BJ (cell line): ENCODE measurements around the gene IFI44. TPM values are rescaled to one million over a fixed set of nuclear protein-coding genes. Genes with fewer than 3 reads are reported as not detected.
A peak's percentile ranks its signal among the peaks of the same experiment; 100 is the strongest.

ENCODE experiments used
- CTCF ChIA-PET: fragments of 350-600 bp; formaldehyde crosslinking; extraction: SDS; loops from one replicate; lab custom pipeline; 2021; ENCODE audit warnings: antibody characterized with exemption, inconsistent platforms; lab: Yijun Ruan, JAX
- POLR2A ChIA-PET: fragments of 300-600 bp; sonication (Branson Sonifier 250); formaldehyde crosslinking; extraction: SDS; loops from one replicate; lab custom pipeline; 2021; ENCODE audit warnings: antibody characterized with exemption; lab: Charles Lee
- DNase-seq: peaks from one replicate; pipeline ENCODE4 v3.0.0-alpha.2; 2011; ENCODE audit warnings: low read depth
- H3K27me3 ChIP-seq: 2 replicates; pipeline ENCODE4 v1.6.0; 2011; ENCODE audit warnings: low read length; ENCODE audit not compliant: control insufficient read depth, insufficient read depth
- H3K36me3 ChIP-seq: 2 replicates; pipeline ENCODE4 v1.5.1; 2011; ENCODE audit warnings: low read length; ENCODE audit not compliant: control insufficient read depth, insufficient read depth
- H3K4me3 ChIP-seq: 2 replicates; pipeline ENCODE4 v1.5.1; 2011; ENCODE audit warnings: low read depth, mild to moderate bottlenecking, control low read depth, low read length
- CTCF ChIP-seq: IDR thresholded peaks from 2 replicates; pipeline ENCODE4 v1.5.1; 2011; ENCODE audit warnings: low read depth, mild to moderate bottlenecking, control low read depth, inconsistent platforms, low read length, moderate library complexity; ENCODE audit not compliant: insufficient read depth
- polyA plus RNA-seq: library from polyadenylated mRNA; depleted of rRNA; stranded (reverse); fragments of >200 nt; gene quantifications from 2 replicates; pipeline ENCODE4 v1.2.3, GENCODE V29; 2011

Gene IFI44
- polyA plus RNA-seq, 1 experiment, result 2.2 TPM

DNA sequence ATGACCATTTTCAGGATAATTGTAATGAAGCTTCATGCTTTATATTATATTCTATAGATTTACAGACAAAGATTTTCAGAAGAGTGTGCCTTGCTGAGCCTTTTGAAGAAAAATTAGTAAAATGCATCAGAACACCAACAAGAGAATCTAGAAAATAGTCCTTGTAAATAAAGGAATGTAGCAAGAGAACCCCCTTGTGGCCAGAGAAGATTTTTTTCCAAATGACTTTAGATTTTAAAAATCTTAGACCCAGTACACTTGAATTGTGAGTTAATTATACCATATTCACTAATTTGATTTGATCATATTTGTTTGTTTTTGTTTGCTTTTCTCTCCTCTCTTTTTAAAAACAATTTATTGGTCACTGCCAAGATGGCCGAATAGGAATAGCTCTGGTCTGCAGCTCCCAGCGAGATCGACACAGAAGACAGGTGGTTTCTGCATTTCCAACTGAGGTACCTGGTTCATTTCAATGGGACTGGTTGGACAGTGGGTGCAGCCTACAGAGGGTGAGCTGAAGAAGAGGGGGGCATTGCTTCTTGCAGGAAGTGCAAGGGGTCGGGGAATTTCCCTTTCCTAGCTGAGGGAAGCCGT lies 42.2 kb upstream of the IFI44 start:
- ChIA-PET CTCF (interaction anchor here (0.5 to 6.0 kb wide), 30 partner anchors 9 to 746 kb away, joined by 3 to 104 read pairs (median 6); partner anchors contain the start of genes IFI44L and PTGFR), POLR2A (no interaction called here)
- Histone ChIP-seq H3K4me3 (no peak overlapping the region), H3K27me3 (no peaks in the 10 kb centered on the region), H3K36me3 (no peaks in the 10 kb centered on the region)
- TF ChIP-seq CTCF, result peak; percentile 50
- no peak for DNase-seq

DNA sequence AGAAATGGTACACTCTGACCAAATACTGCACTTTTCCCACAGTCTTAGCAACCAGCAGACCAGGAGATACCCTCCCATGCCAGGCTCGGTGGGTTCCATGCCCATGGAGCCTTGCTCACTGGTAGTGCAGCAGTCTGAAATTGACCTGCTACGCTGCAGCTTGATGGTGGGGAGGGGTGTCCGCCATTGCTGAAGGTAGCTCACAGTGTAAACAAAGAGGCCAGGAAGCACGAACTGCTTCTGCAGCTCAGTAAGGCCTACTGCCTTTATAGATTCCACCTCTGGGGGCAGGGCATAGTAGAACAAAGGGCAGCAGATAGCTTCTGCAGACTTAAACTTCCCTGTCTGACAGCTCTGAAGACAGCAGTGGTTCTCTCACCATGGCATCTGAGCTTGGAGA lies 41.7 kb upstream of the IFI44 start:
- CTCF ChIA-PET, result interaction anchor here (0.5 to 6.0 kb wide), 27 partner anchors 9 to 746 kb away, joined by 3 to 104 read pairs (median 5); partner anchors contain the start of genes IFI44L and PTGFR

DNA sequence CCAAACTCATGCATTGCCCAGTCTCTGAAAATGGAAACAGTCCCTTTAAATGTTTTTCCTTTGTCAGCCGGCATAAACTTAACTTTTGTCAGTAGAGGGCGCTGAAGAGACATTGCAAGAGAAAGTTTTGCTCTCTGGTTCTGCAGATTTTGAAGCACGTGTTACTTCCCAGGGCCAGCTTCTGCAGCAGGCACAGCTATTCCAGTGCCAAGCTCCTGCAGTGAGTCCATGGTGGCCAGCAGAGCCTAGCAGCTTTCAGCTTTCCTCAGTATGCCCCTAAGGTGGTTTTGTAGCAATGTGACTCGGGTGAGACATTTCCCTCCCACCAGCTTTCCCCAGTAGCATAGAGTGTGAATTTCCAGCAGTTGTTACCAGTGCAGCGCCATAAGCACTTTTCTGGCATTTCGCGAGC lies 32.0 kb upstream of the IFI44 start:
- H3K36me3 ChIP-seq, result no peaks in the 10 kb centered on the region
- DNase-seq, result peak; percentile 14
- ChIA-PET POLR2A (no interaction called here), CTCF (interaction anchor here (0.5 to 1.7 kb wide), 32 partner anchors 8 to 495 kb away, joined by 3 to 26 read pairs (median 4); no protein-coding TSS in a partner anchor)
- TF ChIP-seq CTCF, result peak; percentile 88
- H3K27me3 ChIP-seq, result no peaks in the 10 kb centered on the region
- H3K4me3 ChIP-seq, result no peak overlapping the region

More for the DNA sequence above, 41.7 kb upstream of the IFI44 start:
- Histone ChIP-seq H3K36me3 (no peaks in the 10 kb centered on the region), H3K27me3 (no peaks in the 10 kb centered on the region), H3K4me3 (no peak overlapping the region)
- DNase-seq, result no peak
- TF ChIP-seq CTCF, result no peak
- POLR2A ChIA-PET, result no interaction called here

DNA sequence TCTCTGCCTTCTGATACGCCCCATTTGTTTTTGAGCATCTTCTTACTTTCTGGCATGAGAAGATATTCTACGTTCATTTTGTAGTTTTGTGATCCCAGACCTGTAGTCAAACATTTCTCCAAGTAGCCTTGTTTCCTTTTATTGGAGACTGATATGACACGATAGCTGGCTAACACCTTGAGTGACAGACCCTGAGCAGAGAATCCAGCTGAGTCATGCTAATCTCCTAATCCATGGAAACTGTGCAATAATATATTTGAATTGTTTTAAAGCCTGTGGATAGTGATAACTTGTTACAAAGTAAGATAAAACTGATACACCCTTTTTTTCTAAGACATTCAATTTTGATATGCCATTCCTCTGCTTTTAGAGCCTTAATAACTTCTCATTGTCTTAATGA lies 30.6 kb upstream of the IFI44 start:
- ChIA-PET CTCF (interaction anchor here (1.5 to 2.5 kb wide), 3 partner anchors 12 to 488 kb away, joined by 6 to 12 read pairs (median 12); no protein-coding TSS in a partner anchor), POLR2A (no interaction called here)
- H3K36me3 ChIP-seq, result no peaks in the 10 kb centered on the region
- no peak for TF ChIP-seq CTCF
- H3K4me3 ChIP-seq, result no peak overlapping the region
- no peaks in the 10 kb centered on the region for H3K27me3 ChIP-seq
- DNase-seq, result no peak

DNA sequence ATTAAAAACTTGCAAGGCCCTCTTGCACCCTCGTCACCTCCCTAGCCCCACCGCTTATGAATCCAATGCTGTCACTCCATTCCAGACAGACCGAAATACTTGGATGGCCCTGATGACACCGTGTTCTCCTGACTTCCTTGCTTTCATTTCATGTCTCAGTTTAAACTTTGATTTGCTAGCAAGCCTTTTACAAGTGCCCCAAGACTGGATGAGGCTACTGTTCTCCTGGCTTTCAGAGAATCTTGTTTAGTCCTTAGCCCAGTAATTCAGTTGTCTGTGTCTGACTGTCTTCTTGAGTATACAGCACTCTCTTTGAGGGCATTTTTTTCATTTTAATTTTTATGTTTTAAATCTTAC lies 30.2 kb upstream of the IFI44 start:
- Histone ChIP-seq H3K36me3 (no peaks in the 10 kb centered on the region), H3K4me3 (peak overlapping the region; percentile 27), H3K27me3 (no peaks in the 10 kb centered on the region)
- ChIA-PET POLR2A (no interaction called here), CTCF (interaction anchor here (0.6 to 2.5 kb wide), 8 partner anchors 12 to 680 kb away, joined by 3 to 12 read pairs (median 6); no protein-coding TSS in a partner anchor)
- no peak for DNase-seq
- TF ChIP-seq CTCF, result no peak
